Neuronal stem cell (in vitro differentiated cells): ENCODE results near the gene ARL6IP5.

Experiments
- DNase-seq: peaks from one replicate; pipeline ENCODE4 v3.0.0-alpha.2; 2013; ENCODE audit warnings: low spot score
- H2AFZ ChIP-seq: one replicate; pipeline ENCODE4 v1.6.1; 2013; ENCODE audit warnings: mild to moderate bottlenecking, low read length, inconsistent platforms
- H2AK5ac ChIP-seq: 2 replicates; pipeline ENCODE4 v1.6.1; 2013; ENCODE audit warnings: low read depth, mild to moderate bottlenecking, inconsistent platforms, low read length, moderate library complexity, mixed read lengths
- H2BK120ac ChIP-seq: 2 replicates; pipeline ENCODE4 v1.6.1; 2013; ENCODE audit warnings: low read depth, mild to moderate bottlenecking, inconsistent platforms, low read length, moderate library complexity, mixed read lengths
- H2BK12ac ChIP-seq: one replicate; pipeline ENCODE4 v1.6.1; 2013; ENCODE audit warnings: low read length, inconsistent platforms
- H2BK15ac ChIP-seq: 2 replicates; pipeline ENCODE4 v1.6.1; 2013; ENCODE audit warnings: mild to moderate bottlenecking, low read length, inconsistent platforms, mixed read lengths
- H2BK5ac ChIP-seq: one replicate; pipeline ENCODE4 v1.6.1; 2013; ENCODE audit warnings: inconsistent platforms, mild to moderate bottlenecking, low read length, moderate library complexity
- H3K14ac ChIP-seq: one replicate; pipeline ENCODE4 v1.6.1; 2013; ENCODE audit warnings: low read length, inconsistent platforms
- H3K18ac ChIP-seq: 2 replicates; pipeline ENCODE4 v1.6.1; 2013; ENCODE audit warnings: low read length, inconsistent platforms
- H3K23ac ChIP-seq: 2 replicates; pipeline ENCODE4 v1.6.1; 2013; ENCODE audit warnings: low read depth, mild to moderate bottlenecking, mixed read lengths, low read length, inconsistent platforms; ENCODE audit not compliant: poor library complexity
- H3K27ac ChIP-seq: replicated peaks from 3 replicates; pipeline ENCODE4 v1.5.1; 2013; ENCODE audit warnings: low read length, inconsistent platforms
- H3K27me3 ChIP-seq, 3 experiments: 2 replicates each; pipeline ENCODE4 v1.6.1; 2013; ENCODE audit warnings: low read length in 3 of 3, mild to moderate bottlenecking in 2 of 3, inconsistent platforms in 1 of 3, low read depth in 1 of 3, mixed read lengths in 1 of 3, moderate library complexity in 1 of 3; ENCODE audit not compliant: control insufficient read depth in 3 of 3, insufficient read depth in 3 of 3
- H3K36me3 ChIP-seq, 2 donors: replicated peaks in 1 of 2; 2 replicates each; pipeline ENCODE4 v1.6.1; 2013; ENCODE audit warnings: low read length in 2 of 2; ENCODE audit not compliant: control insufficient read depth in 2 of 2, insufficient read depth in 2 of 2
- H3K4ac ChIP-seq: 2 replicates; pipeline ENCODE4 v1.6.1; 2013; ENCODE audit warnings: inconsistent platforms, mild to moderate bottlenecking, low read length, moderate library complexity
- H3K4me1 ChIP-seq, 2 donors: 1 replicate in 1 of 2; 2 replicates in 1 of 2; pipeline ENCODE4 v1.6.1; 2013; ENCODE audit warnings: low read length in 2 of 2, low read depth in 1 of 2; ENCODE audit not compliant: control insufficient read depth in 2 of 2, insufficient read depth in 1 of 2
- H3K4me2 ChIP-seq: one replicate; pipeline ENCODE4 v1.6.1; 2013; ENCODE audit warnings: mild to moderate bottlenecking, low read length, inconsistent platforms; ENCODE audit not compliant: insufficient read depth, poor library complexity, severe bottlenecking
- H3K4me3 ChIP-seq, 2 donors: 2 replicates each; pipeline ENCODE4 v1.5.1; 2013; ENCODE audit warnings: low read length in 2 of 2, mild to moderate bottlenecking in 2 of 2, inconsistent platforms in 1 of 2, moderate library complexity in 1 of 2
- H3K79me1 ChIP-seq: one replicate; pipeline ENCODE4 v1.6.1; 2013; ENCODE audit warnings: low read depth, mild to moderate bottlenecking, inconsistent platforms, low read length, moderate library complexity
- H3K9ac ChIP-seq: one replicate; pipeline ENCODE4 v1.6.1; 2013; ENCODE audit warnings: mild to moderate bottlenecking, low read depth, low read length, inconsistent platforms; ENCODE audit not compliant: poor library complexity
- H3K9me3 ChIP-seq, 2 donors: replicated peaks in 1 of 2; 2 replicates each; pipeline versions ENCODE3 to v1.6.1; 2013; ENCODE audit warnings: low read length in 2 of 2, mild to moderate bottlenecking in 2 of 2, inconsistent platforms in 1 of 2, low read depth in 1 of 2, mixed read lengths in 1 of 2, moderate library complexity in 1 of 2; ENCODE audit not compliant: control insufficient read depth in 2 of 2, insufficient read depth in 1 of 2
- H4K8ac ChIP-seq: one replicate; pipeline ENCODE4 v1.6.1; 2013; ENCODE audit warnings: low read depth, mild to moderate bottlenecking, inconsistent platforms, low read length, moderate library complexity
- H4K91ac ChIP-seq: one replicate; pipeline ENCODE4 v1.6.1; 2013; ENCODE audit warnings: low read length, low read depth, mild to moderate bottlenecking, inconsistent platforms; ENCODE audit not compliant: poor library complexity
- whole genome bisulfite sequencing, 2 donors: extraction: QIAGEN DNeasy Blood & Tissue Kit; methylation state at CpG; one replicate each; pipeline ENCODE4 v1.1.7; 2013; ENCODE audit warnings: missing lambda C conversion rate in 2 of 2, mixed read lengths in 1 of 2; ENCODE audit not compliant: insufficient read length in 2 of 2, insufficient replicate concordance in 1 of 2; ENCODE audit errors: extremely low coverage in 2 of 2; 5-methylcytosine and 5-hydroxymethylcytosine counted together

ARL6IP5 gene

GRCh38 chr3:69087030-69087791 is 2.5 kb downstream of the ARL6IP5 start:
- Histone ChIP-seq H3K23ac (no peak overlapping the region), H3K27me3 (no peaks in the 10 kb centered on the region), H3K27ac (no peak overlapping the region), H3K9me3 (no peaks in the 10 kb centered on the region), H2BK120ac (no peak overlapping the region), H3K9ac (no peak overlapping the region), H2BK15ac (no peak overlapping the region), H4K91ac (no peak overlapping the region), H2BK12ac (no peak overlapping the region), H3K4me1 (peaks cover 20 to 28% of the 10 kb centered on the region in 2 donors), H3K4me3 (no peak overlapping the region), H4K8ac (no peak overlapping the region), H3K79me1 (no peaks in the 10 kb centered on the region), H2BK5ac (no peak overlapping the region), H3K18ac (no peak overlapping the region), H3K4ac (no peak overlapping the region), H2AFZ (no peak overlapping the region), H3K4me2 (no peak overlapping the region), H3K14ac (no peak overlapping the region), H2AK5ac (no peak overlapping the region), H3K36me3 (peaks cover 0 to 4% of the 10 kb centered on the region in 2 donors)
- DNase-seq = no peak
- no CpG with 5 or more reads among the region's 3 CpGs for WGBS, 2 donors

GRCh38 chr3:69088063-69088462 is 3.3 kb downstream of the ARL6IP5 start:
- Histone ChIP-seq H3K9ac (no peak overlapping the region), H3K23ac (no peak overlapping the region), H3K18ac (no peak overlapping the region), H2AK5ac (no peak overlapping the region), H2BK12ac (no peak overlapping the region), H2BK15ac (no peak overlapping the region), H3K79me1 (no peaks in the 10 kb centered on the region), H3K4ac (no peak overlapping the region), H3K36me3 (peaks cover 0 to 4% of the 10 kb centered on the region in 2 donors), H2BK5ac (no peak overlapping the region), H4K91ac (no peak overlapping the region), H3K4me3 (no peak overlapping the region), H2AFZ (no peak overlapping the region), H3K4me2 (no peak overlapping the region), H3K4me1 (peaks cover 21 to 28% of the 10 kb centered on the region in 2 donors), H4K8ac (no peak overlapping the region), H3K27ac (no peak overlapping the region), H3K14ac (no peak overlapping the region), H3K27me3 (no peaks in the 10 kb centered on the region), H2BK120ac (no peak overlapping the region), H3K9me3 (no peaks in the 10 kb centered on the region)
- no CpG with 5 or more reads among the region's 2 CpGs for WGBS, 2 donors
- no peak for DNase-seq

GRCh38 chr3:69090021-69090420 is 5.3 kb downstream of the ARL6IP5 start:
- no peaks in the 10 kb centered on the region for H3K79me1 ChIP-seq
- H3K9me3 ChIP-seq = no peaks in the 10 kb centered on the region
- H3K9ac ChIP-seq = no peak overlapping the region
- no peak overlapping the region for H2BK5ac ChIP-seq
- no CpG with 5 or more reads among the region's 3 CpGs for WGBS, 2 donors
- H3K23ac ChIP-seq = no peak overlapping the region
- H2BK15ac ChIP-seq = no peak overlapping the region
- H3K4me1 ChIP-seq = peaks cover 16 to 18% of the 10 kb centered on the region in 2 donors
- DNase-seq = no peak
- H3K4me3 ChIP-seq = no peak overlapping the region
- no peaks in the 10 kb centered on the region for H3K27me3 ChIP-seq
- no peak overlapping the region for H2AK5ac ChIP-seq
- H3K27ac ChIP-seq = no peak overlapping the region
- no peak overlapping the region for H3K14ac ChIP-seq
- no peak overlapping the region for H3K4me2 ChIP-seq
- no peak overlapping the region for H2BK120ac ChIP-seq
- no peak overlapping the region for H3K4ac ChIP-seq
- no peak overlapping the region for H4K8ac ChIP-seq
- H2AFZ ChIP-seq = no peak overlapping the region
- H4K91ac ChIP-seq = no peak overlapping the region
- H3K18ac ChIP-seq = no peak overlapping the region
- no peak overlapping the region for H2BK12ac ChIP-seq
- peaks cover 0 to 8% of the 10 kb centered on the region in 2 donors for H3K36me3 ChIP-seq

- Histone ChIP-seq H2BK12ac (no peak overlapping the region), H3K4ac (no peak overlapping the region), H3K18ac (no peak overlapping the region), H2AK5ac (no peak overlapping the region), H3K79me1 (no peaks in the 10 kb centered on the region), H2BK15ac (no peak overlapping the region), H2BK5ac (no peak overlapping the region), H2BK120ac (no peak overlapping the region), H3K27me3 (no peaks in the 10 kb centered on the region), H3K4me2 (no peak overlapping the region), H4K8ac (no peak overlapping the region), H3K36me3 (peaks cover 0 to 10% of the 10 kb centered on the region in 2 donors), H3K4me3 (no peak overlapping the region), H4K91ac (no peak overlapping the region), H2AFZ (no peak overlapping the region), H3K14ac (no peak overlapping the region), H3K9me3 (no peaks in the 10 kb centered on the region), H3K27ac (peak overlapping the region; percentile 59), H3K9ac (no peak overlapping the region), H3K4me1 (peaks cover 7 to 11% of the 10 kb centered on the region in 2 donors), H3K23ac (no peak overlapping the region)
- DNase-seq = no peak
- WGBS, 2 donors = no CpG with 5 or more reads among the region's 5 CpGs
Observed at GRCh38 chr3:69091389-69092029, 6.8 kb downstream of the ARL6IP5 start.
